ENCODE measurements around the gene SERAC1.

Gene SERAC1

GRCh38 chr6:158113802-158114201, 54.3 kb downstream of the SERAC1 start:
- no peak overlapping the region for H3K4me3 ChIP-seq (replicated peaks; ENCODE audit: insufficient read depth, low read length)
- no peak for DNase-seq (ENCODE audit: low read depth in 1 of 2, low spot score in 1 of 2)
- H3K27ac ChIP-seq (replicated peaks) = no peak overlapping the region
- H3K27me3 ChIP-seq (ENCODE audit: insufficient read depth, poor library complexity, severe bottlenecking) = no peaks in the 10 kb centered on the region
- TF ChIP-seq GABPA (IDR thresholded peaks at IDR 0.05; ENCODE audit: low read depth) (no peak), REST (IDR thresholded peaks at IDR 0.05; ENCODE audit: insufficient replicate concordance, low read depth) (no peak), SPI1 (IDR thresholded peaks at IDR 0.05; ENCODE audit: borderline replicate concordance, low read depth) (no peak), CTCF (IDR thresholded peaks at IDR 0.05; ENCODE audit: insufficient read depth, low read length) (no peak), POLR2AphosphoS5 (IDR thresholded peaks at IDR 0.05; ENCODE audit: low read depth) (no peak)

GRCh38 chr6:158111987-158112386, 56.1 kb downstream of the SERAC1 start:
- no peak for DNase-seq (ENCODE audit: low read depth in 1 of 2, low spot score in 1 of 2)
- no peak overlapping the region for H3K4me3 ChIP-seq (replicated peaks; ENCODE audit: insufficient read depth, low read length)
- no peak for TF ChIP-seq GABPA (IDR thresholded peaks at IDR 0.05; ENCODE audit: low read depth)
- no peak for TF ChIP-seq SPI1 (IDR thresholded peaks at IDR 0.05; ENCODE audit: borderline replicate concordance, low read depth)
- no peak for TF ChIP-seq REST (IDR thresholded peaks at IDR 0.05; ENCODE audit: insufficient replicate concordance, low read depth)
- no peak for TF ChIP-seq POLR2AphosphoS5 (IDR thresholded peaks at IDR 0.05; ENCODE audit: low read depth)
- TF ChIP-seq CTCF (IDR thresholded peaks at IDR 0.05; ENCODE audit: insufficient read depth, low read length) = no peak

GRCh38 chr6:158110986-158111385, 57.1 kb downstream of the SERAC1 start:
- Histone ChIP-seq H3K27me3 (ENCODE audit: insufficient read depth, poor library complexity, severe bottlenecking) (no peaks in the 10 kb centered on the region), H3K4me3 (replicated peaks; ENCODE audit: insufficient read depth, low read length) (no peak overlapping the region), H3K27ac (replicated peaks) (no peak overlapping the region)
- no peak for DNase-seq (ENCODE audit: low read depth in 1 of 2, low spot score in 1 of 2)
- no peak for TF ChIP-seq CTCF (IDR thresholded peaks at IDR 0.05; ENCODE audit: insufficient read depth, low read length)
- no peak for TF ChIP-seq REST (IDR thresholded peaks at IDR 0.05; ENCODE audit: insufficient replicate concordance, low read depth)
- no peak for TF ChIP-seq GABPA (IDR thresholded peaks at IDR 0.05; ENCODE audit: low read depth)
- no peak for TF ChIP-seq POLR2AphosphoS5 (IDR thresholded peaks at IDR 0.05; ENCODE audit: low read depth)
- TF ChIP-seq SPI1 (IDR thresholded peaks at IDR 0.05; ENCODE audit: borderline replicate concordance, low read depth) = no peak

More at GRCh38 chr6:158111987-158112386, 56.1 kb downstream of the SERAC1 start:
- Histone ChIP-seq H3K27me3 (ENCODE audit: insufficient read depth, poor library complexity, severe bottlenecking) (no peaks in the 10 kb centered on the region), H3K27ac (replicated peaks) (no peak overlapping the region)

All from HL-60 (cell line).